ENCODE measurements around the gene CYP39A1.
A peak's percentile ranks its signal among the peaks of the same experiment; 100 is the strongest.

Gene CYP39A1

DNA sequence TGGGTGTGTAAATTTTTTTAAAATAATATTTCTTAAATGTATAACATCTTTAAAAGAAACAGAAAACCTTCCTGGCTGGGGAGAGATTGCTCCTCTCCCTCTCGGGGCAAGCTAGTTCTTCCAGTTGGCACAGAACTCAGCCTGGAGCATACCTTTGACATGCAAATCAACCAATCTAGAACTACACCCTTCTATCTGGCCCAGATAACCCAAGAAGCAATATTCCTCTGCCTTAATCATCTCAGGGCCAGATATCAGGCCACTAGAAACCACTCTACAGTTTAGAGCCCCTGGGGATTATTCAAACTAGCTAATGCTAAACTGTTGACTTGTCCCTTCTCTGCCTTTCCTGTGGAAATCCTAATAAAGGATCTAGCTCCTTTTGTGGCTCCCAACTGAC lies 33.9 kb downstream of the CYP39A1 start:
- TF ChIP-seq POLR2A (IDR thresholded peaks at IDR 0.05; ENCODE audit: low read depth, low read length) (no peak), TAF1 (IDR thresholded peaks at IDR 0.05; ENCODE audit: borderline replicate concordance, low read depth, low read length) (no peak), POLR2AphosphoS5 (IDR thresholded peaks at IDR 0.05; ENCODE audit: low read depth, low read length) (no peak)
- FAIRE-seq (peak; percentile 44), DNase-seq (ENCODE audit: insufficient read length) (no peak)

DNA sequence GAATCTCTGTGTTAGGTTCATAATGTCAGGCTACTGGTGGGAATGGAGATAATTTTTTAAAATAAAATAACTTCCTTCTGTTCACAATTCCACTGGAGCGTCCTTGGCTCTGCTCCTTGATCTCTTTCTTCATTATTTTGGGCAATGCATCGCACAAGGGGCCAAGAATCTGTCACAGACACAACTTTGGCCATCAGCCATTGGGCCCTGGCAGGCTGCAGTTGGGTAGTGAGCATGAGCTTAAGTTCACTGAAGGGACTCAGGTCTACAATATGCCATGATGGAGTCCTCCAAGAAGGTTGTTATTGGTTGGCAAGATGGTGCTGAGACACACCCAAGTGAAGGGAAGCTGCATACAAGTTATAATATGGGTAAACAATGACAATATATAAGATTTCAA lies 40.0 kb downstream of the CYP39A1 start:
- DNase-seq (ENCODE audit: insufficient read length), result no peak
- TF ChIP-seq POLR2AphosphoS5 (IDR thresholded peaks at IDR 0.05; ENCODE audit: low read depth, low read length) (no peak), TAF1 (IDR thresholded peaks at IDR 0.05; ENCODE audit: borderline replicate concordance, low read depth, low read length) (no peak), POLR2A (IDR thresholded peaks at IDR 0.05; ENCODE audit: low read depth, low read length) (no peak)
- no peak for FAIRE-seq

- DNase-seq (ENCODE audit: insufficient read length) (no peak), FAIRE-seq (no peak)
- no peak for TF ChIP-seq POLR2A (IDR thresholded peaks at IDR 0.05; ENCODE audit: low read depth, low read length)
- no peak for TF ChIP-seq POLR2AphosphoS5 (IDR thresholded peaks at IDR 0.05; ENCODE audit: low read depth, low read length)
- TF ChIP-seq TAF1 (IDR thresholded peaks at IDR 0.05; ENCODE audit: borderline replicate concordance, low read depth, low read length), result no peak
Measured at GRCh38 chr6:46610862-46611553, 41.6 kb downstream of the CYP39A1 start.

DNA sequence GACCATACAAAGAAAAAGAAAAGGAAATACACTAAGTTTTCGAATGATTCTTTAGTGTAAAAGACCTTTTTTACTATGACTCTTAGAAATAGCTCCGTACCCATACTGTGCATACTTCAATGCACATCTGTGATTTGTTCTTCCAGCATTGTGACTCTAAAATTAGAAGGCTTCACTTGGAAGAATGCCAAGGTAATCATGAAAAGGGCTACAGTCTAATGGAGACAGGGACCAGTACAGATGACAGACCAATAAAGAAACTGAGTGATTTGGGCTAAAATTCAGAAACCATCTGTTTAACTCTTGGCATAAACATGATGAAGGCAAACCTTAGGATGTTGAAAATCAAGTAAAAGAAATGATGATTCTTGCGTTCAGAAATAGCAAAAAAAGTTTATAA lies 46.3 kb downstream of the CYP39A1 start:
- no peak for DNase-seq (ENCODE audit: insufficient read length)
- no peak for FAIRE-seq
- TF ChIP-seq TAF1 (IDR thresholded peaks at IDR 0.05; ENCODE audit: borderline replicate concordance, low read depth, low read length) (no peak), POLR2A (IDR thresholded peaks at IDR 0.05; ENCODE audit: low read depth, low read length) (no peak), POLR2AphosphoS5 (IDR thresholded peaks at IDR 0.05; ENCODE audit: low read depth, low read length) (no peak)

GRCh38 chr6:46605091-46605797 lies 47.4 kb downstream of the CYP39A1 start:
- FAIRE-seq (no peak), DNase-seq (ENCODE audit: insufficient read length) (no peak)
- TF ChIP-seq POLR2AphosphoS5 (IDR thresholded peaks at IDR 0.05; ENCODE audit: low read depth, low read length), result no peak
- TF ChIP-seq TAF1 (IDR thresholded peaks at IDR 0.05; ENCODE audit: borderline replicate concordance, low read depth, low read length), result no peak
- TF ChIP-seq POLR2A (IDR thresholded peaks at IDR 0.05; ENCODE audit: low read depth, low read length), result no peak

GRCh38 chr6:46598215-46598614 lies 54.4 kb downstream of the CYP39A1 start:
- DNase-seq (ENCODE audit: insufficient read length) (no peak), FAIRE-seq (no peak)
- no peak for TF ChIP-seq POLR2AphosphoS5 (IDR thresholded peaks at IDR 0.05; ENCODE audit: low read depth, low read length)
- no peak for TF ChIP-seq TAF1 (IDR thresholded peaks at IDR 0.05; ENCODE audit: borderline replicate concordance, low read depth, low read length)
- no peak for TF ChIP-seq POLR2A (IDR thresholded peaks at IDR 0.05; ENCODE audit: low read depth, low read length)

DNA sequence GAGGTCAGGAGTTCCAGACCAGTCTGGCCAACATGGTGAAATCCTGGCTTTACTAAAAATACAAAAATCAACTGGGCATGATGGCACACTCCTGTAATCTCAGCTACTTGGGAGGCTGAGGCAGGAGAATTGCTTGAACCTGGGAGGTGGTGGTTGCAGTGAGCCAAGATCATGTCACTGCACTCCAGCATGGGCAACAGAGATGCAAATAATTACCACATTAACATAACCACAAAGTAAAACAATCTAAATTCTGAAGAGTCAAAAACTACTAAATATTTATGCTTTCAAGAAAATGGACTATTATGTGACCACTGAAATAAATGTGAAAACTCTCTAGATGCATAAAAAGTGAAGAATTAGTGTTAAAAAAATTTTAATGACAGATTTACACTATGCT lies 59.9 kb downstream of the CYP39A1 start:
- no peak for FAIRE-seq
- TF ChIP-seq POLR2AphosphoS5 (IDR thresholded peaks at IDR 0.05; ENCODE audit: low read depth, low read length) (no peak), POLR2A (IDR thresholded peaks at IDR 0.05; ENCODE audit: low read depth, low read length) (no peak), TAF1 (IDR thresholded peaks at IDR 0.05; ENCODE audit: borderline replicate concordance, low read depth, low read length) (no peak)

GRCh38 chr6:46592046-46592445 lies 60.6 kb downstream of the CYP39A1 start:
- TF ChIP-seq POLR2A (IDR thresholded peaks at IDR 0.05; ENCODE audit: low read depth, low read length) (no peak), POLR2AphosphoS5 (IDR thresholded peaks at IDR 0.05; ENCODE audit: low read depth, low read length) (no peak), TAF1 (IDR thresholded peaks at IDR 0.05; ENCODE audit: borderline replicate concordance, low read depth, low read length) (no peak)
- DNase-seq (ENCODE audit: insufficient read length), result no peak
- no peak for FAIRE-seq

More for the DNA sequence above, 59.9 kb downstream of the CYP39A1 start:
- DNase-seq (ENCODE audit: insufficient read length), result no peak

DNA sequence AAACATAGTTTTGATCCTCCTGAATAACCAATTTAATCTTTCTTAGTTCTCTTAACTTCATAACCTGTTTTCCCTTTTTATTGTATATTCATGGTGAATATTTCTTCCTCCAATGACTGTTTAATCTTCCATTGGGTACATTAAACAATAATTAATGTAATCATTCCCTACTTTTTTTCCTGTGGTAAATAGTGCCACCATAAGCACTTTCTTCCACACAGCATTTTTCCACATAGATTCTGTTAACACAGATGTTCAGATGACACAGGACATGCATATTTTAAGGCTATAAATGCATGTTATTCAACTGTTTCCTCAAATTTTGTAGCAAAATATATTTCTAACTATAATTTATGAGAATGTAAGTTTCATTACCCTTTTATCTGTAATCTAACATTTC lies 61.9 kb downstream of the CYP39A1 start:
- TF ChIP-seq TAF1 (IDR thresholded peaks at IDR 0.05; ENCODE audit: borderline replicate concordance, low read depth, low read length), result no peak
- TF ChIP-seq POLR2A (IDR thresholded peaks at IDR 0.05; ENCODE audit: low read depth, low read length), result no peak
- no peak for TF ChIP-seq POLR2AphosphoS5 (IDR thresholded peaks at IDR 0.05; ENCODE audit: low read depth, low read length)
- DNase-seq (ENCODE audit: insufficient read length) (no peak), FAIRE-seq (no peak)

DNA sequence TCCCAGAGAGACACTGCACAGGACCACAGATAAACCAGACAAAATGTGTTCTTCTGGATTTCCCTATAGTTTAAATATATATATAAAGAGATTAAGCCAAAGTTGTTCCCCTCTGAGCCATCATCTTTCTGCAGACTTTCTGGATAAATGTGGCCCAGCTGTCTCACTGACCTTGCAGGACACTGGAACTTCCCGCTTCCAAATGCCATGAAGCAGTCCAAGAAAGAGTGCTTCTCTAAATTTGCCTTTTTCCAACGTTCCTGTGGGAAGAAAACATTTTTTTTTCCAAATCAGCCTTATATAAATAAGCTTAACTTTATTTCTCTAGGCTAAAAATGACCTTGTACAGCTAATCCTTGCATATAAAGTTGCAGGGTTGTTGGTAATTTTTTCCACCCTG lies 65.7 kb downstream of the CYP39A1 start:
- DNase-seq (ENCODE audit: insufficient read length) (no peak), FAIRE-seq (no peak)
- TF ChIP-seq POLR2A (IDR thresholded peaks at IDR 0.05; ENCODE audit: low read depth, low read length) (no peak), POLR2AphosphoS5 (IDR thresholded peaks at IDR 0.05; ENCODE audit: low read depth, low read length) (no peak), TAF1 (IDR thresholded peaks at IDR 0.05; ENCODE audit: borderline replicate concordance, low read depth, low read length) (no peak)

GRCh38 chr6:46584586-46584985 lies 68.0 kb downstream of the CYP39A1 start:
- no peak for FAIRE-seq
- DNase-seq (ENCODE audit: insufficient read length), result no peak
- TF ChIP-seq POLR2A (IDR thresholded peaks at IDR 0.05; ENCODE audit: low read depth, low read length) (no peak), POLR2AphosphoS5 (IDR thresholded peaks at IDR 0.05; ENCODE audit: low read depth, low read length) (no peak), TAF1 (IDR thresholded peaks at IDR 0.05; ENCODE audit: borderline replicate concordance, low read depth, low read length) (no peak)

DNA sequence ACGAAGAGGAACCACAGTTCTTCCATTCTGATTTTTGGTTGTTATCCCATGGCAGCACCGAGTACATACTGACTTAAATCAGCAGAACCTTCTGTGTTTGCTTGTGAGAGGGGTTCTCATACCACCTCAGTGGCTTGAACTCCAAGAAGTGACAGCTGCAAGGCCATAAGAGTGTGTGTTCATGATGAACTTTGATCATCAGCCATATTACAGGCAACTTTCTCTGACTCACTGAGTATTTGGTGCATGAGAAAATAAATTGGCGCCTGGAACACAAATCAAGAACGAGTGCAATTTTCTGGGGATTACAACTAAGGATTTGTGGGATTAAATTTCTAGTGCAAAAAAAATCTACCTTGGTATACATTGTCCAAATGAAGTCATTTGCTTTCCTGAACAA lies 68.9 kb downstream of the CYP39A1 start:
- no peak for FAIRE-seq
- no peak for DNase-seq (ENCODE audit: insufficient read length)
- TF ChIP-seq POLR2A (IDR thresholded peaks at IDR 0.05; ENCODE audit: low read depth, low read length) (no peak), TAF1 (IDR thresholded peaks at IDR 0.05; ENCODE audit: borderline replicate concordance, low read depth, low read length) (no peak), POLR2AphosphoS5 (IDR thresholded peaks at IDR 0.05; ENCODE audit: low read depth, low read length) (no peak)

Data from GM12892 (cell line).